GM19238 (cell line): Measurements from ENCODE around the gene MAST1.
"Not testable (repeated sequence)": the region's sequence is repeated elsewhere in the genome, so short reads cannot be mapped to it uniquely, and the experiment has no call there.

Experiments
- DNase-seq: peaks from one replicate; pipeline ENCODE4 v3.0.0; 2011; ENCODE audit warnings: low spot score; ENCODE audit not compliant: insufficient read length

The MAST1 gene

DNA sequence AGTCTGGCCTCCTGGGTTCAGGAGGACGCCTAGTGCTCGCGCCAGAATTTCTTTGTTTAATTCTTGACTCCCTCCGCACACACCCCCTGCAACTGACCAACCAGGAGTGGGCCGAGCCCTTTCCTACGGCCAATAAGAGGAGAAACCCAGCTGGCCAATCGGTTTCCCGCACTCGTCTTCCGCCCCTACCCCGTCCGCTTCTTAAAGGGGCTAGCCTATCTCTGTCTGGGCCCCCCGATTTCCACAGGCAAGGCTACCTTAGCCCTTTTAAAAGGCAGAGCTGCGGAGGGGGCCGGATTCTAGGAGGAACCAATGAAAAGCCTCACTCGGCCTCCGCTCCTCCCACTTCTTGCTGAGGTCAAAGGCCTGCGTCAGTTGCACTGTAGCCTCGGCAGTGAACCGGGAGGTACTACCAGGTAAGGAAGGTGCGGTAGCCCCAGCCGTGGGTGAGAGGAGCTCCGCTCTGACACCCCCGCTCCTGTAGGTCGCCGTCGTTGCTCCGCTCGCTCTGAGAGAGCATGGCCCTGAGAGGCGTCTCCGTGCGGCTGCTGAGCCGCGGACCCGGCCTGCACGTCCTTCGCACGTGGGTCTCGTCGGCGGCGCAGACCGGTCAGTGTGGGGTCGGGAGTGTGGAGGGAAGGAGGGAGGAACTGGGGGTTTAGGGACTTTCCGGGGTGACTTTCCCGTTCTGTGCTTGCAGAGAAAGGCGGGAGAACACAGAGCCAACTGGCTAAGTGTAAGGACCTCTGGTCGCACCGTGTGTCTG lies 52.7 kb downstream of the MAST1 start, which contains the start of gene GCDH:
TSS of gene GCDH (plus strand) at position 374 of the 766 bp plus-strand sequence. CDS start at position 519, 145 bp downstream.
- DNase-seq, result peak; percentile 97

DNA sequence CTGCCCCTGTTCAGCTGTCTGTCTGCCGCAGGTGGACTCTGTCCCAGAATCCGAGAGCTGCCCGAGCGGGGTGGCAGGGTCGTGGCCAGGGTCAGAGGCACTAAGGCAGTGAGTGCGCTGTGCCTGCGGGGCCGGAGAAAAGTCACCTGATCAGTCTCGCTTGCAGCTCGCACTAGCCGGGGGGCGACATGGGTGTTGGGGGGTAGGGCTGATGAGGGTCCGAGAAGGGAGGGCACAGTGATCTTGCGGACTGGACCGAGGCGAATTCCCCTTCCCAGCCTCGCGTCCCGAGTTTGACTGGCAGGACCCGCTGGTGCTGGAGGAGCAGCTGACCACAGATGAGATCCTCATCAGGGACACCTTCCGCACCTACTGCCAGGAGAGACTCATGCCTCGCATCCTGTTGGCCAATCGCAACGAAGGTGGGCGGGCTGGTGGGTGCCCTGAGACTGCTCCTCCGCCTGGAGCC lies 53.3 kb downstream of the MAST1 start:
- no peak for DNase-seq

DNA sequence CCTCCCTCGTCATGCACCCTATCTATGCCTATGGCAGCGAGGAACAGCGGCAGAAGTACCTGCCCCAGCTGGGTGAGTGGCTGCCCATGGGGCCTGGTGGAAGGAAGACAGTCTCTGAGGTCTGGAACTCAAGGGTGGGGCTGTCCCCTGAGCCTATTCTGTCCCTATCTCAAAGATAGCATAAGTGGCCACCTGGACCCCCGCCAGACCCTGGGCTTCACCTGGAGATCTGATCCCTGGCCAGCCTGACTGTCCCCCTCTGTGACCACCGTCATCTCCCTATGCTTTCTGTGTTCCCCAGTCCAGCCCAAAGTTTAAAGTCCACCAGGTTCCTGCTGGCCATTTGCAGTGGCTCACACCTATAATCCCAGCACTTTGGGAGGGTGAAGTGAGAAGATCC lies 55.3 kb downstream of the MAST1 start:
- DNase-seq, result no peak

DNA sequence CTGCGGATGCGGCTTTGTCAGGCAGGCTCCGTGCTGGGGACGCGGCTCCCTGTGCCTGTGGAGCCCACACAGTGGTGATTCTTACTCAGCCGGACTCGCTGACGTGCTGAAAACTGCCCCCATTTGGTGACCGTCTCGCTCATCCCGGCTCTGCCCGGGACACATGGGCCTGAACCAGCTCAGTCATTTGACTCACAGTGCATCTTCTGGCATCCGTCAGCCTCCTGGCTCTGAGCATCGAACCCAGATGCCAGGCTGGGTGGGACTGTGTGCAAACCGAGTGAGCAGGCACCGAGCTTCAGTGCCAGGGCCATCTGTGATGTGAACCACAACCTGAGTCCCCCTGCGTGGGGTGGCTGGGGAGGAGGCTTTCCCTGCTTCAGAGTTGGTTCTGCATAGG lies 58.1 kb downstream of the MAST1 start:
- DNase-seq, result no peak

DNA sequence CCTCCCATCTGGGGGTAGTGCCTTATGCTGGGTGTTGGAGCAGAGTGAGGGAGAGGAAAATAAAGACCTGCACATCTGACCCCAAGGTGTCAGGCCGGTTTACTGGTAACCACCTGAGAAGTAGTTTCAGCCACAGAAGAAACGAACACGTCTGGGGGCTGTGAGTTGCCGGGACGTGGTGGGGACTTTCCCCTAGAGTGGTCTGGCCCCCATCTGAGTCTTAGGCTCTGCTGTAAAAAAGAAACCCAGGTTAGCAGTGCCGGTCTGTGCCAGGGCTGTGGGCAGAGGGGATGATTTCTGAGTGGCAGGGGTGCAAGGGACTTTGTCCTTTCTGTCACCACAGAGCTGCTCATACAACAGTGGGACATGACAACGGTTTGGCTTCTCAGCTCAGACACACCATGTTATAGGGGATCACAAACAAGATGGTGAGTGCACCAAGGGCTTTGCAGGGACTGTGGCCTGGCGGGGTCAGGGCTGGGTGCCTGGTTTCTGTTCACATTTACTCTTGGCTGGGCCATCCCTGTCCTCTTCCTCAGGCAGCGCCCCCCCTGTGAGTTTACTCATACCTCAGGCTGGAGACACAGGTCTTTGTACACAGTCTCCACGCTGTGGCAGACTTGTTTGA lies 61.7 kb downstream of the MAST1 start:
- peak; percentile 67 for DNase-seq

DNA sequence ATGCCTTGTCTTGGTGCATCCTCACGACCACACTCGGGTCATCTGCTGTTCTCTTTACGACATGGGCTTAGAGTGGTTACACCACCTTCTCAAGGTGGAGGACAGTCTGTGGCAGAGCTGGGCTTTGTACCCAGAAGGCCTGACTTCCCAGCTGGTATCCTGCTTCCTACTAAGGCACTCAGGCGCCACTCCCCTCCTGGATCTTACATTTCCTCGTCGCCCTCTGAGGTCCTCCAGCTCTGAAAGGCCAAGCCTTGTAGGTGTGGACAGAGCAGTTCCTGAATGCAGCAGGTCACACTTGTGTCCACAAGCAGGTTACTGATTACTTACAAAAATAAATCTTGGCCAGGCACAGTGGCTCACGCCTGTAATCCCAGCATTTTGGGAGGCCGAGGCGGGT lies 68.9 kb downstream of the MAST1 start:
- DNase-seq, result no peak

DNA sequence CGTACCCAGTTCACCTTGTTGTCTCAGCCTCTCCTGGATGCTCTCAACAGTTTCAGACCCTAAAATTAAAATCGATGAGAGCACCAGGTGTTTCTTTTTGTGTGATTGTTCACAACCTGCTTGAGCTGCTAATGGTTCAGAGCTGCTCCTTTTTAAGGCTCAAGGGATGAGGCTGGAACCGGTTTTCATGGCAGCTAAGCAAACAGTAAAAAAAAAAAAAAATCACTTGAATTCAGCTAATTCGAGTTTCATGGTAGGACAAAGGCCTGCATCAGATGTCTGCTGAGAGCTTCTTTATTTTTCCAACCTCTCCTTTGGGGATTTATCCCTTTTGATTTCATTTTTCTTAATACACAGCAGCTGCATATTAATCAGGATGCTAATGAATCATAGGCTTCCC lies 74.3 kb downstream of the MAST1 start:
- DNase-seq, result no peak

DNA sequence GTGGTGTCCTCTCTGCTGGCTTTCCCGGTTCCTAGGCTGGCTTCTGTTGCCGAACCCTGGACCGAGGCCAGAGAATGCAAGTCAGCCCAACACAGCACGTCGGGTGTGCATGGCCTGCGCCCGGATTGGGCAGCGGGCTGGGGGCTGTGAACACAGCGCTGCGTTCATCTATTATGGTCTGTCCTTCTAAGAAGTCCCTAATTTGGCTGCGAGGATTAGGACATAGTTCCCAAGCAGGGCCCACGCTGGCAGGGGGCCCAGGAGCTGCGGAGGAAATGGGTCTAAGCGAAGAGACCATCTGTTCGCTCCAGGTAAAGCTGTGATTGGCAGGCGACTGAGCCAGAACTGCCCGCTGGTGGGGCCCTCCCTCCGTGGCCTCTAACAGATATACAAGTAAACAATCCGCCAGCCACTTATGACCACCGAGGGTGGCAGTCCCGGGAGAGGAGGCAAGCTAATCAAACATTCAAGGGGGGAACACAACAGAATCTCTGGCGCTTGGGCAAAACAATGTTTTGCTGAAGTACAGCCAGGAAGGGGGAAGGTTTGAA lies 74.8 kb downstream of the MAST1 start:
- no peak for DNase-seq

DNA sequence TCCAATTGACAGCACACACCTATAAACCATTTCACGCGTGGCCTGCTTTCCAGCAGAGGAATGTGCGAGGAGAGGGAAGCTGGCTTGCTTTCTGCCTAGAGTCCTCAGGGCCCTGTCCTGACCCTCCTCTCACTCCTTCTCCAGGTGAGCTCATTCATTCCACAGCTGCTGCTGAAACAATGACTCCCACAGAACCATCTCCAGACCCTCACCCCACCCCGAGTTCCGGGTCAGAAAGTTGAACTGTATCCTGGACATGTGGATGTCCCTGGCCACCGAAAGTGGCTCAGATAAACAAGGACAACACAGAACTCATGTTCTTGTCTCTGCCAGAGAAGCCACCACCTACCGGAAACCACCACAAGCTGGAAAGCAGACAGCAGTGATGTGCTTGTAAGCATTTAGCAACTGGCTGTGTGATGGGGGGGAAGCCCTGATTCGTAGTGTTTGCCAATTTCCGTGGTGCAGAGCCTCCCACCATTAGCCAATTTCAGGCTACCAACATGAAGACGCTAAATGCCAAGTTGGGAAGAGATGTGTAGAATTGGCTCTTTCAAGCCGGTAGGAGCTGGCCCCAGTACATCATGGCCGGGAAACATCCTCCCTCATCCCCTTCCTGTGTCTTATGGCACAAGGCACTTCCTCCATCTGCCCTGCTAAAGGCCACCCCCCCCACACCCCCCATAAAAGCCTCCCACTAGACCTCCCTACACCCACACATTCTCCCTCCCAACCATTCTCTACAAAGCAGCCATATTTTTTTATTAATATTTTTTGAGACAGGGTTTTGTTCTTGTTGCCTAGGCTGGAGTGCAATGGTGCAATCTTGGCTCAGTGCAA lies 75.8 kb downstream of the MAST1 start:
- DNase-seq, result no peak

DNA sequence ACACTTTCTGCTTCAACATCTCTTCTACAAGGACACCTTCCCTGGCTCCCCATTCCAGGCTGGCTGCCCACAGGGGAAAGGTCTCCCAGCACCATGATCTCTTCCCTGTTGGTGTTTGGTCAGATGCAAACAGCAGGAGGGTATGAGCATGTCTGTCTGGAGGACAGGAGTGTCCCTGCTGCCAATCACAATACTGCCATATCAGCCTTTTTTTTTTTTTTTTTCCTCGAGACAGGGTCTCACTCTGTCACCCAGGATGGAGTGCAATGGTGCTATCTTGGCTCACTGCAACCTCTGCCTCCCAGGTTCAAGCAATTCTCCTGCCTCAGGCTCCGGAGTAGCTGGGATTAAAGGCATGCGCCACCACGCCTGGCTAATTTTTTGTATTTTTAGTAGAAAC lies 77.5 kb downstream of the MAST1 start:
- not testable (repeated sequence) for DNase-seq

DNA sequence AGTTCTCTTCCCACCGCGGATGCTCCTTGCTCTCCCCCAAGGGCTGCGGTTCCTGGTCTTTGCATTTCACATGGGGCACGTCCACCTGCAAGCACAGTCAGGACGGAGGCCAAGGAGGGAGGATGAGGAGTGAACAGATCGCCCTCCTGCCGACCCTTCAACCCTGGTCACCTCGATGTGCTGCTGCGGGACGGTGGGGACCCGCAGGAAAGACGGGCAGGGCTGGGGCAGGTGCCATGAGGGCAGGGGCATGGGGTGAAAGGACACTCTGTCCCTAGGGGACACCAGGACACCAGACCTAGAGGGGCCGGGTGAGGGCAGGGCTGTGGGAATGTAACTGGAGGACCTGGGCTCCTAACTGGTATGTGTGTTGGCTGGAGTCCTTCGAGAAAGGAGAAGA lies 79.9 kb downstream of the MAST1 start:
- no peak for DNase-seq

DNA sequence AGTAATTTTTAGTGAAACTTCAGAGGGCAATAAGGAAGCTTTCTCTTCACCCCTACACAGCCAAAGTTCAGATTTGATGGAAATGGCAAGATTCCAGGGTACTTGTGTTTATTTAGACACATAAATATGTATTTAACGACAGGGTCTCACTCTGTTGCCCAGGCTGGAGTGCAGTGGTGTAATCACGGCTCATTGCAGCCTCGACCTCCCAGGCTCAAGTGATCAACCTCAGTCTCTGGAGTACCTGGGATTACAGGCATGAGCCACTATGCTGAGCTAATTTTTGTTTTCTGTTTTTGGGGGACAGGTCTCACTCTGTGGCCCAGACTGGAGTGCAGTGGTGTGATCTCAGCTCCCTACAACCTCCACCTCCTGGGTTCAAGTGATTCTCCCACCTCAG lies 82.7 kb downstream of the MAST1 start:
- DNase-seq, result no peak

DNA sequence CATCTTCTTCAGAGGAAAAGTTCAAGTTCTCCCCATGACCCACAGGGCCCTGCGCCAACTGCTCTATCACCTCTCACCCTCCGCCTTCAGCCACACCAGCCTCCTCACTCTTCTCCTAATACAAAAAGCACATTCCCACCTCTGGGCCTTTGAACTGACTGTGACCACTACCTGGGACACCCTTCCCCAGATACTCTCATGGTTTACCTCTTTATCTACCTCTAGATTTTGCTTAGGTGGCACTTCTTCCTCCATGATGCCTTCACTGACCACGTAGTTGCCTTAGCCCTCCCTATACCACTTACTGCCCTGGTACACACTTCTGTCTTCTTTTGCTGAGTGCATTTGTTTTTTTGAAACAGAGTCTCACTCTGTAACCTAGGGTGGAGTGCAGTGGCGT lies 84.6 kb downstream of the MAST1 start:
- DNase-seq, result no peak
